GM21825 (cell line): ENCODE results near the gene RNF44.

Experiments
- ATAC-seq: cut with Tn5 transposase; IDR thresholded peaks from one replicate; pipeline ENCODE4 v1.9.1; 2021; ENCODE audit warnings: mild to moderate bottlenecking, moderate library complexity; ENCODE audit not compliant: unreplicated experiment

The RNF44 gene

DNA sequence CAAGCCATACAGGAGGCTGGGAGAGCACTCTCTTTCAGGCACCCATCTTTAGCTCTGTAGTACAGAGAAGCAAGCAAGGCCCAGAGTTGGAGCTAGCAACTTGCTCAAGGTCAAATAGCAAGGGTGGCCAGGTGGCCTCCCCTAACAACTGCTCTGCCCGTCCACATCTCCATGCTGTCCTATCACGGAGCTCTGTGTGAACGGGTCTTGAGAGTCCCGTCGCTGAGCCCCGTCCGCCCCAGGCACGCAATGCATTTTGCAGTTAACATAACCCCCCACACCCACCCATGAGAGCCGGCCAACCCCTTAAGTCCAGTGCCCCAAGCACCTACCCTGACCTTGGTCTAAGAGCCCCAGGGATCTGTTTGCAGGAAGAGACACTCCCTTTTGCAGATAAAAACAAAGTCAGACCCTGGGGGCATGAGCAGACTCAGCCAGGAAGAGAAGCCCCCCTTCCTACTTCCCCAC is 1.5 kb downstream of the RNF44 start:
- ATAC-seq: no peak

- no peak for ATAC-seq
These were observed 2.0 kb downstream of the RNF44 start for GRCh38 chr5:176535101-176535663.

GRCh38 chr5:176534640-176535039 is 2.6 kb downstream of the RNF44 start:
- no peak for ATAC-seq

DNA sequence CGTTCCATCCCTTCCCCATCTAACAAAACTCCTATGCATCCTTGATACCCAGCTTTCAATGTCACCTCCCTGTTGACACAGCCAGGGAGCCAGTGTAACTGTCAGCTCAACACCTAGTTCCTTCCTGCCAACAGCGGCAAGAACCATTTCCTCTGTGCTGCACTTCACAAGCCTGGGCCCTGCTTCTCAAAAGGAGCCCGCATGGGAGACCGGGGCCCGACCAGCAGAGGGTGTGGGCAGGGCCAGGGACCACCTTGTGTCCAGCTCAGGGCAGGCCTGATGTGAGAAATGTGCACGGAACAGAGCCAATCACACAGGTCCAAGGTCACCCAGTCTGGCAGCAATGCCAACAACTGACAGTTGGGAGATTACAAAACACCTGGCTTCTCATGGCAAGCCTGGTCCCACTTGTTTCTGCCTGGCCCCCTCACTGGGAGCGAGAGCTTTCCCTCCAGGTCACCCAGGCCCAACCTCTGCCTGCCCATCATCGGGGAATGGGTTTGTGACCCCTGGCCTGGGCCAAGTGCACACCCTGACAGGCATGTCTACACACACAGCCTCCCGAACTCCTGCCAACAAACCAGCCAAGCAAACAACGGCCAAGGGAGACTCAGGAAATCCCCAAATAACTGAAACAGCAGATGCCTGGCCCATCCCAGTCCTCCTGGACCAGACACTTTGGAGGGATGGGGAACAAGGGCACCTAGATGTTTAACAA is 3.1 kb downstream of the RNF44 start:
- ATAC-seq: no peak

GRCh38 chr5:176533390-176533789 is 3.8 kb downstream of the RNF44 start:
- no peak for ATAC-seq

- ATAC-seq: no peak
These were observed 4.4 kb downstream of the RNF44 start for GRCh38 chr5:176532795-176533194.

GRCh38 chr5:176531902-176532493 is 5.2 kb downstream of the RNF44 start:
- no peak for ATAC-seq

DNA sequence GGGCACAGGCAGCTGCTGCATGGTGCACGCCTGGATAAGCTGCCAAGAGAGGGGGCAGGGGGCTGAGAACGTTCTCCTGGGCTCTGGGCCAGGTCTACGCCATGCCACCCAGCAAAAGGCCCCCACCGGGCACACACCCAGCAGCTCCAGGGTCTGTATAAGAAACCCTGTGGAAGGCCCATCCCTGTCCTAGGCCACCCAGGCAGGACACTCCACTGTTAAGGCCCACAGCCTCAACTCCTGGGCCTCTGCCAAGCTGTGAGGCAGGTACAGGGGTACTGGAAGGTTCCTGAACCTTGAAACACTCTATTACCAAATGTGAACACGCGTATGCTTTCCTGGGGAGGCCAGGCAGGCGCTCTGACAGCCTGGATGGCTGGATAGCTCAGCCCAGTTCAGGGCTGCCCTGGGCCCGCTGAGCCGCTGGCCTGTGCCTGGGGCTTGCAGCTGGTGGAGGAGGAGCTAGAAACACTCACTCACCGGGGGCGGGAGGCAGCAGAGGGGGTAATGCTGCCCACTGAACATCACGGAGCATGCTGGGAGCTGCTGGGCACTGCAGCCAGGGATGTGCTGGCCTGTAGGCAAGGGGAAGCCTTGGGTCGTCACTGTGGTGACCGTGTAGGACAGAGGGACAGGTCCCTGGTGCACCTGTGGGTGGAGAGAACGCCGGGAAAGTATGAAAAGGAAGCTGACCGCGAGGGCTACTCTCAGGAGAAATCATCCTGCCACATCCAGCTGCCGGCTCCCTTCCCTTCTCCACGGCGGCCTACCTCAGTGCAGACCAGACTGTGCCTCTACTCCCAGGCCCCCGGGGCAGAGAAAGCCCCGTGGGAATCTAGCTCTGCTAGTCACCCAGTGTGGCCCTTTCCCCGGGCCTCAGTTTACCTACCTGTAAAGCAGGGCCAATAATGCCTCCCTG is 6.0 kb downstream of the RNF44 start:
- ATAC-seq: no peak

- ATAC-seq: no peak
These were observed 6.7 kb downstream of the RNF44 start for GRCh38 chr5:176530393-176530982.

GRCh38 chr5:176529741-176530141 is 7.5 kb downstream of the RNF44 start:
- no peak for ATAC-seq

DNA sequence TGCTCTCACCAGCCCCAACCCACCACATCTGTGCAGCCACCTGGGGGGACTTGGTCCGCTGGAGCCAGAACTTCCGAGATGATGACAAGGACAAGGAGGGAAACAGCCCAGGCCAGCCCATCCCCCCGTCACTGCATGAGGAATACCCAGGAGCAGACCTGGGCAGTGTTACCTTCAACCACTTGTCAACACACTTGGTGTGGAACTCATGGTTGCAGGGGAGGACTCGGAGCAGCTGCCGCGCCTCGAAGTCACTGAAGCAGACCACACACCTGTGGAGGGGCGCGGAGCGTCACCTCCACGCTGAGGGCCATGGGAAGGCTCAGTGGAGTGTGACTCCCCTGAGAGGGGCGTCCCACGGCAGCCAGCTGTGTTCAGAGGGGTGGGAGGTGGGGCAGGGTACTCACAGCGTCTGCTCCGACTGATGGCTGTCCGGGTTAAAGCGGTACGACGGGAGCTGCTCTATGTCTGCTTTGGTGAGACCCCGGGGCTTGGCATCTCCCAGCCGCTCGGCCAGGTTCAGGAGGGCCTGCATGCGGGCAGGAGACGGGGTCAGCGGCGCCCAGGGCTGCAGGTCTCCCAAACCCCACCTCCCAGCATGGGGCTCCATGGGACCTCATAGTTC is 8.0 kb downstream of the RNF44 start:
- no peak for ATAC-seq

- ATAC-seq: no peak
These were observed 8.5 kb downstream of the RNF44 start for GRCh38 chr5:176528761-176529115.

- ATAC-seq: no peak
These were observed 8.9 kb downstream of the RNF44 start for GRCh38 chr5:176528301-176528700.

- no peak for ATAC-seq
These were observed 9.7 kb downstream of the RNF44 start for GRCh38 chr5:176527246-176528222.

GRCh38 chr5:176526462-176526861 is 10.7 kb downstream of the RNF44 start:
- no peak for ATAC-seq

GRCh38 chr5:176525677-176526076 is 11.5 kb downstream of the RNF44 start:
- no peak for ATAC-seq

DNA sequence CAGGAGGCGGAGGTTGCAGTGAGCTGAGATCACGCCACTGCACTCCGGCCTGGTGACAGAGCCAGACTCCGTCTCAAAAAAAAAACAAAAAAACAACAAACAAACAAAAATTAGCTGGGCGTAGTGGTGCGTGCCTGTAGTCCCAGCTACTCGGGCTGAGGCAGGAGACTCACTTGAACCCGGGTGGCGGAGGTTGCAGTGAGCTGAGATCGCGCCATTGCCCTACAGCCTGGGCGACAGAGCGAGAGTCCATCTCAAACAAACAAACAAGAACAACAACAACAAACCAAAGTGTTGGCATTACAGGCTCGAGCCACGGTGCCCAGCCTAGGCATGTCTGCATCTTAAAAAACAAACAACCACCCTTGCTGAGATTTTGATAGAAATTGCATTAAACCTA is 12.2 kb downstream of the RNF44 start:
- no peak for ATAC-seq

GRCh38 chr5:176524138-176524537 is 13.1 kb downstream of the RNF44 start:
- ATAC-seq: no peak

DNA sequence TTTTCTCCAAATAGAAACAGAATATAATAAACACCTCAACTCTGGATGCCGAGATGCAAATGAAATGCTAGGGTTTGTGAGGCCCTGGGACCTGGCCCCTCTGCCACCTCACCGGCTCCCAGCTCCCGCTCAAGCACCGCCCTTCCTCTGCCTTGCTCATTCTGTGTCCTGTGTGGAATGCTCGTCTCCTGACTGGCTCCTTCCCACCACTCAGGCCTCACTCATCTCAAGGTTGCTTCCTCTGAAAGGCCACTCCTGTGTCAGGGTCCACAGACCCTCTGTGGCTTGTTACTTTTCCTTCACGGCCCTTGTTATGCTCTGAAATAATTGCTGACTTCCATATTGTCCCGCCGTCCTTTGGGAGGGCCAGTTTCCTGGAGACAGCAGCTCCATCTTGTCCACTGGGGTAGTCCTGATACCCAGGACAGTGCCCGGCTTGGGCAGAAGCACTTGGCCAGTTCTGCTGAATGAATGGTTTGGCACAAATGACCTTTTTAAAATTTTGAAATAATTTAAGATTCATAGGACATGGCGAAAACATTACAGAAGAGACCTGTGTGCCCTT is 15.4 kb downstream of the RNF44 start:
- ATAC-seq: no peak
